Nephron (organoid): ENCODE results near the gene WNT3.

Source experiments
- H3K27ac Mint-ChIP-seq, 3 experiments: 2 replicates each; pipeline ENCODE4 v1.8.0; 2020; ENCODE audit warnings: mixed read lengths in 3 of 3, mild to moderate bottlenecking in 2 of 3, moderate library complexity in 1 of 3
- H3K27me3 Mint-ChIP-seq: 2 replicates; pipeline ENCODE4 v1.8.0; 2021; ENCODE audit warnings: low read depth, mild to moderate bottlenecking, moderate library complexity, mixed read lengths
- H3K36me3 Mint-ChIP-seq: 2 replicates; pipeline ENCODE4 v1.8.0; 2020; ENCODE audit warnings: low read depth, mixed read lengths
- H3K4me1 Mint-ChIP-seq: 2 replicates; pipeline ENCODE4 v1.8.0; 2020; ENCODE audit warnings: mixed read lengths
- H3K4me3 Mint-ChIP-seq, 3 experiments: 2 replicates each; pipeline ENCODE4 v1.8.0; 2020; ENCODE audit warnings: mild to moderate bottlenecking in 3 of 3, mixed read lengths in 3 of 3, moderate library complexity in 2 of 3
- H3K9me3 Mint-ChIP-seq: 2 replicates; pipeline ENCODE4 v1.8.0; 2020; ENCODE audit warnings: mixed read lengths
- TF ChIP-seq, protein P1 (sequence below), 3 experiments: fragments of 200-600 bp; sonication (generic); IDR thresholded peaks; one replicate each; pipeline ENCODE4 v1.5.0; 2021; ENCODE audit warnings: antibody characterized with exemption in 3 of 3; ENCODE audit not compliant: unreplicated experiment in 3 of 3

The WNT3 gene

GRCh38 chr17:46826116-46826515, 7.6 kb upstream of the WNT3 start:
- H3K4me1 Mint-ChIP-seq = peaks cover 4% of the 10 kb centered on the region
- no peaks in the 10 kb centered on the region for H3K36me3 Mint-ChIP-seq
- peaks cover 72% of the 10 kb centered on the region for H3K27me3 Mint-ChIP-seq
- H3K9me3 Mint-ChIP-seq = no peaks in the 10 kb centered on the region
- no peak overlapping the region for H3K27ac Mint-ChIP-seq
- no peak overlapping the region for H3K4me3 Mint-ChIP-seq
- TF ChIP-seq, protein P1, sequence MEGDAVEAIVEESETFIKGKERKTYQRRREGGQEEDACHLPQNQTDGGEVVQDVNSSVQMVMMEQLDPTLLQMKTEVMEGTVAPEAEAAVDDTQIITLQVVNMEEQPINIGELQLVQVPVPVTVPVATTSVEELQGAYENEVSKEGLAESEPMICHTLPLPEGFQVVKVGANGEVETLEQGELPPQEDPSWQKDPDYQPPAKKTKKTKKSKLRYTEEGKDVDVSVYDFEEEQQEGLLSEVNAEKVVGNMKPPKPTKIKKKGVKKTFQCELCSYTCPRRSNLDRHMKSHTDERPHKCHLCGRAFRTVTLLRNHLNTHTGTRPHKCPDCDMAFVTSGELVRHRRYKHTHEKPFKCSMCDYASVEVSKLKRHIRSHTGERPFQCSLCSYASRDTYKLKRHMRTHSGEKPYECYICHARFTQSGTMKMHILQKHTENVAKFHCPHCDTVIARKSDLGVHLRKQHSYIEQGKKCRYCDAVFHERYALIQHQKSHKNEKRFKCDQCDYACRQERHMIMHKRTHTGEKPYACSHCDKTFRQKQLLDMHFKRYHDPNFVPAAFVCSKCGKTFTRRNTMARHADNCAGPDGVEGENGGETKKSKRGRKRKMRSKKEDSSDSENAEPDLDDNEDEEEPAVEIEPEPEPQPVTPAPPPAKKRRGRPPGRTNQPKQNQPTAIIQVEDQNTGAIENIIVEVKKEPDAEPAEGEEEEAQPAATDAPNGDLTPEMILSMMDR (IDR thresholded peaks at IDR 0.05; ENCODE audit: unreplicated experiment in 3 of 3) = no peak

DNA sequence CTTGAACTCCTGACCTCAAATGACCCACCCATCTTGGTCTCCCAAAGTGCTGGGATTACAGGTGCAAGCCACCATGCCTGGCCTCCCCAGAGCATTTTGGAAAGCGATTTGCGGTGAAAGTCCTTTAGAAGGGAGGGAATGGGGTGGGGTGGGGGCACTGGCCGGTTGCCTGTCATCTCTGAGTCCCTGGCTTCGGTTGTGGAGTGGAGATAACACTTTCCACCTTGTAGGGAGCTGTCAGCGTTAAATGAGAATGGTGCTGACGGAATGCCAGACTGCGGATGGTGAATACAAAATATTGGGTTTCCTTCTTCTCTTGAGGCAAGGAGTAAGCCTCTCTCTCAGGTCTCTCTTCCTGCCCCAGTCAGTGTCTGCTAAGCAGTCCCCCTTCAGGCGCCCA, 5.2 kb upstream of the WNT3 start:
- peaks cover 84% of the 10 kb centered on the region for H3K27me3 Mint-ChIP-seq
- TF ChIP-seq, protein P1 (IDR thresholded peaks at IDR 0.05; ENCODE audit: unreplicated experiment in 3 of 3) = no peak
- H3K9me3 Mint-ChIP-seq = no peaks in the 10 kb centered on the region
- H3K27ac Mint-ChIP-seq = no peak overlapping the region
- H3K36me3 Mint-ChIP-seq = no peaks in the 10 kb centered on the region
- no peak overlapping the region for H3K4me3 Mint-ChIP-seq
- H3K4me1 Mint-ChIP-seq = no peaks in the 10 kb centered on the region

DNA sequence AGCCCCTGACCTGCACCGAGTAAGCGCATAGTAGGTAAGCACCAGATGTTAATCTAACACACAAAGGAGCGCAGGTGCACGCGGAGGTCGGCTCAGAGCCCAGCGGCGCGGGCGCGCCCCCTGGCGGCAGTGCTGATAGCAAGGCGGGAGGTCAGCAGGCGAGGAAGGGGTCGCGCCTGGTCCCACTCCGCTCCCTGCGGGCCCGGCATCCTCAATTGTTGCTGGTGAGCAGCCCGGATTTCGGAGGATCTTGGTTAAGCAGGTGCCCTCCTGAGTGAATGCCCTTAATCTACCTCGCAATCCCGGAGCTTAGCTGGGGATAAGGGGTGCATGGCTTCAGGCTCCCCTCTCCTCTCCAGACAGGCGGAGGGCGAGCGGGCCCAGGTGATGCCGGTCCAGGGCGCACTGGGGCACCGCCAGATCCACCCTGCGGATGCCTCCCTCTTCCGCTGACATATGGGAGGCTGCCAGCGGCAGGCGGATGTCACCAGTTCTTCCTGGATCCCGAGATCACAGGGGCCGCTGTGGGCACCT, 4.0 kb upstream of the WNT3 start:
- Mint-ChIP-seq H3K9me3 (no peaks in the 10 kb centered on the region), H3K4me3 (no peak overlapping the region), H3K27me3 (peaks cover 91% of the 10 kb centered on the region), H3K36me3 (no peaks in the 10 kb centered on the region), H3K4me1 (peaks cover 5% of the 10 kb centered on the region), H3K27ac (no peak overlapping the region)
- TF ChIP-seq, protein P1 (IDR thresholded peaks at IDR 0.05; ENCODE audit: unreplicated experiment in 3 of 3) = peak; percentile 12 to 50 (median 35)

GRCh38 chr17:46821482-46822387, 3.2 kb upstream of the WNT3 start:
- no peak overlapping the region for H3K27ac Mint-ChIP-seq
- H3K36me3 Mint-ChIP-seq = no peaks in the 10 kb centered on the region
- H3K4me3 Mint-ChIP-seq = peak overlapping the region in 1 of 3 experiments; percentile 34
- peaks cover 5% of the 10 kb centered on the region for H3K4me1 Mint-ChIP-seq
- H3K27me3 Mint-ChIP-seq = peaks cover 92% of the 10 kb centered on the region
- no peaks in the 10 kb centered on the region for H3K9me3 Mint-ChIP-seq
- TF ChIP-seq, protein P1 (IDR thresholded peaks at IDR 0.05; ENCODE audit: unreplicated experiment in 3 of 3) = no peak

GRCh38 chr17:46820592-46821450, 2.3 kb upstream of the WNT3 start:
- Mint-ChIP-seq H3K36me3 (no peaks in the 10 kb centered on the region), H3K27ac (no peak overlapping the region), H3K4me3 (peak overlapping the region in 2 of 3 experiments; percentile 34 to 71), H3K4me1 (peaks cover 5% of the 10 kb centered on the region), H3K9me3 (no peaks in the 10 kb centered on the region), H3K27me3 (peaks cover 97% of the 10 kb centered on the region)
- TF ChIP-seq, protein P1 (IDR thresholded peaks at IDR 0.05; ENCODE audit: unreplicated experiment in 3 of 3) = no peak
